Measurements from ENCODE around the gene NTNG1.

The NTNG1 gene

DNA sequence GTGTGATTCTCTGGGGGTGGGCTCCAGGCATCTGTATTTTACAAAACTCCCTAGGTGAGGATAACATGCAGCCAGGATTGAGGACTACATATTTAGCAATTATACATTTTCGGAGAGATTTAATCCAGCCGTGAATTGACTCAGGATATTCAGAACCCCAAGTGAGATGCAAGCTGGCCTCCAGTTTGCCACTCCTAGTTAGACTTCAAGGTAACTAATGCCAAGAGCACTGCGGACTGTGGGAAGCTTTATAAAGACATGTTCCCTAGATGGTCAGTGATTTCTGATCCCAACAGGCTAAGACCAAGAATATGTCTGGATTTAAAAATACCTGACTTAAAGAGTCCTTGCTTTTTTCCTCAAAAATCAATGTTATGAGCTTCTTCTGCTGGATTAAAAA, 308.5 kb downstream of the NTNG1 start:
- TF ChIP-seq, protein P1, sequence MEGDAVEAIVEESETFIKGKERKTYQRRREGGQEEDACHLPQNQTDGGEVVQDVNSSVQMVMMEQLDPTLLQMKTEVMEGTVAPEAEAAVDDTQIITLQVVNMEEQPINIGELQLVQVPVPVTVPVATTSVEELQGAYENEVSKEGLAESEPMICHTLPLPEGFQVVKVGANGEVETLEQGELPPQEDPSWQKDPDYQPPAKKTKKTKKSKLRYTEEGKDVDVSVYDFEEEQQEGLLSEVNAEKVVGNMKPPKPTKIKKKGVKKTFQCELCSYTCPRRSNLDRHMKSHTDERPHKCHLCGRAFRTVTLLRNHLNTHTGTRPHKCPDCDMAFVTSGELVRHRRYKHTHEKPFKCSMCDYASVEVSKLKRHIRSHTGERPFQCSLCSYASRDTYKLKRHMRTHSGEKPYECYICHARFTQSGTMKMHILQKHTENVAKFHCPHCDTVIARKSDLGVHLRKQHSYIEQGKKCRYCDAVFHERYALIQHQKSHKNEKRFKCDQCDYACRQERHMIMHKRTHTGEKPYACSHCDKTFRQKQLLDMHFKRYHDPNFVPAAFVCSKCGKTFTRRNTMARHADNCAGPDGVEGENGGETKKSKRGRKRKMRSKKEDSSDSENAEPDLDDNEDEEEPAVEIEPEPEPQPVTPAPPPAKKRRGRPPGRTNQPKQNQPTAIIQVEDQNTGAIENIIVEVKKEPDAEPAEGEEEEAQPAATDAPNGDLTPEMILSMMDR (IDR thresholded peaks at IDR 0.05; ENCODE audit: low read depth, low read length), result no peak
- Histone ChIP-seq H3K9me3 (no peaks in the 10 kb centered on the region), H3K4me1 (no peaks in the 10 kb centered on the region), H3K4me3 (ENCODE audit: low read depth, low read length) (no peak overlapping the region), H3K27me3 (no peaks in the 10 kb centered on the region), H3K36me3 (no peaks in the 10 kb centered on the region)
- no peak for DNase-seq

DNA sequence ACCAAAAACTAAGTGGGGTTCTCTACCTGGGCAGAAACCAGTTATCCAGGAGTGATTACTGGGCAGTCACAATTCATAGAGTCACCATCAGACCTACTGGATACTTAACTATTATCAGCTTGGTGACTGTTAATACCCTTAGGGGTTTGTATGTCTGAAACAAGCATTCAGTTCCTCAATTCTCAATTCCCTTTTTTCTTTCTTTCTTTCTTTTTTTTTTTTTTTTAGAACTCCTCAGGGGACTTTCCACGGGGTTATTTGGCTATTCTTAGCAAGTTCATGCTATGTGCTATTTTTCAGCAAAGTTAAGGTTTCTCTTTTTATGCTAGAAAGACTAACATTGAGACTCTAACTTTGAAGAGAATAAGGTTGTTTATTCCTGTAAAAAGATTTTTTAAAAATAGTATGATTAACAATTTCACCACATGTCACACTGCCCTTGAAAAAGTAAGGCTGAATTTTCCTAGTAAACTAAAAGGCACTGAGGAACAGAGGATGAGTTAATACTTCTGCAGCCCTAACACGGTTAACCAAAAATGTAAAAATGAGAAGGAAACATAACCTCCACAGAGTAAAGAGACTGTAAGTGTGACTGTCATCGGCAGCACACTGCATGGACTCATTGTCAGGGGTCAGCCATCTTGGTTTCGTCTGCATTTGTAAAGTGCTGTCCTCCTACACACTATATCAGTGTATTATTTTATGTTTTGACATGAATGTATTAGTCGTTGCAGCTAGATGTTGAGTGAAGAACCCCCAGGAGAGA, 310.2 kb downstream of the NTNG1 start:
- TF ChIP-seq, protein P1 (IDR thresholded peaks at IDR 0.05; ENCODE audit: low read depth, low read length), result no peak
- Histone ChIP-seq H3K4me1 (no peaks in the 10 kb centered on the region), H3K27me3 (no peaks in the 10 kb centered on the region), H3K36me3 (no peaks in the 10 kb centered on the region), H3K4me3 (ENCODE audit: low read depth, low read length) (no peak overlapping the region), H3K9me3 (no peaks in the 10 kb centered on the region)
- DNase-seq, result no peak

DNA sequence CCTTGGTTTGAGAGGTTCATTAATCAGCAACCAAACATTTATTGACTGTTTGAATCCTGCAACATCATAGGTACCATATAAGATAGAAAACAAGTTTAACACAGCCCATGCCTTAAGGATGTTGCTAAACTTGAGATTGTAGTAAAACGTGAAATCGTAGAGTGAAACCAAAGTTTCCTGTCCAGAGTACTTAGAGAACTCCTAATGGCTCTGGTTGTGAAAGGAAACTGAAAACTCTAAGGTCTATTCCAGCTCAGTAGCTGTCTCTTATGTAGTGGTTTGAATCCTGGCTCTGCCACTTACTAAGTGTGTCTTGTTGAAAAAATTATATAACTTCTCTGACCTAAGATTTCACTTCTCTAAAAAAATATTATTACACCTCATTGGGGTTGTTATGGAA, 310.9 kb downstream of the NTNG1 start:
- Histone ChIP-seq H3K36me3 (no peaks in the 10 kb centered on the region), H3K4me3 (ENCODE audit: low read depth, low read length) (no peak overlapping the region), H3K27me3 (no peaks in the 10 kb centered on the region), H3K9me3 (no peaks in the 10 kb centered on the region), H3K4me1 (no peaks in the 10 kb centered on the region)
- DNase-seq, result no peak
- TF ChIP-seq, protein P1 (IDR thresholded peaks at IDR 0.05; ENCODE audit: low read depth, low read length), result no peak

DNA sequence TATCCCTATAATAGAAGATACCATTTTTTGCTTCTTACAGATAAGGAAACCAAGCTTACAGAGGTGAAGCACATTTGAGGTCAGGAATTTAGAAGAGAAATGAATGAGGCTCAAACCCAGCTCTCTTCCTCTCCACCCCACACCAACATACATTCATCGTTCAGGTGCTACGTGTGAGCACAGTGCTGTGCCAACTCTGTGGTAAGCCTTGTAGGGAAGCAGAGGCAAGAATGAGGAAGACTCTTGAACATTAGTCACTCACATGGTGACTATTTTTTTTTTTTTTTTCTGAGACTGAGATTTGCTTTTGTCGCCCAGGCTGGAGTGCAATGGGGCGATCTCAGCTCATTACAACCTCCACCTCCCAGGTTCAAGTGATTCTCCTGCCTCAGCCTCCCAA, 314.0 kb downstream of the NTNG1 start:
- Histone ChIP-seq H3K4me3 (ENCODE audit: low read depth, low read length) (no peak overlapping the region), H3K9me3 (no peaks in the 10 kb centered on the region), H3K4me1 (no peaks in the 10 kb centered on the region), H3K27me3 (no peaks in the 10 kb centered on the region), H3K36me3 (no peaks in the 10 kb centered on the region)
- DNase-seq, result no peak
- TF ChIP-seq, protein P1 (IDR thresholded peaks at IDR 0.05; ENCODE audit: low read depth, low read length), result no peak

DNA sequence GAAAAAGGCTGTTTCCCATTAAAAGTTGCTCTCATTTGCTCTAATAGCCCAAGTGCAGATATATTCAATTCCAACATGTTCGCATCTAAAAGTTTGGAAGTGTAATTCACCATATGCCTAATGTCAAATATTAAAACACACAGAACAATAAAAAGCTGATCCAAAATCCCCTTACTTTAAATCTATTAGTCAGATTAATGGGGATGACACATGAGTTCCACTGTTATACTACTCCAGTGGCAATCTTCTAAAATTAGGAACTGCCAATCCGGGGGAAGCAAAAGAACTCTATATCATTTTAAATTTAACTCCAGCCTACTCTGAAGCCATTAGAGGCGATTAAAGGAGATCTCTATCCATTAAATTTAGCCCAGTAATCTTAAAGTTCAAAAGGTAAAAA, 317.1 kb downstream of the NTNG1 start:
- H3K4me1 ChIP-seq, result no peaks in the 10 kb centered on the region
- no peaks in the 10 kb centered on the region for H3K27me3 ChIP-seq
- H3K4me3 ChIP-seq (ENCODE audit: low read depth, low read length), result no peak overlapping the region
- DNase-seq, result no peak
- TF ChIP-seq, protein P1 (IDR thresholded peaks at IDR 0.05; ENCODE audit: low read depth, low read length), result no peak
- H3K36me3 ChIP-seq, result no peaks in the 10 kb centered on the region
- no peaks in the 10 kb centered on the region for H3K9me3 ChIP-seq

DNA sequence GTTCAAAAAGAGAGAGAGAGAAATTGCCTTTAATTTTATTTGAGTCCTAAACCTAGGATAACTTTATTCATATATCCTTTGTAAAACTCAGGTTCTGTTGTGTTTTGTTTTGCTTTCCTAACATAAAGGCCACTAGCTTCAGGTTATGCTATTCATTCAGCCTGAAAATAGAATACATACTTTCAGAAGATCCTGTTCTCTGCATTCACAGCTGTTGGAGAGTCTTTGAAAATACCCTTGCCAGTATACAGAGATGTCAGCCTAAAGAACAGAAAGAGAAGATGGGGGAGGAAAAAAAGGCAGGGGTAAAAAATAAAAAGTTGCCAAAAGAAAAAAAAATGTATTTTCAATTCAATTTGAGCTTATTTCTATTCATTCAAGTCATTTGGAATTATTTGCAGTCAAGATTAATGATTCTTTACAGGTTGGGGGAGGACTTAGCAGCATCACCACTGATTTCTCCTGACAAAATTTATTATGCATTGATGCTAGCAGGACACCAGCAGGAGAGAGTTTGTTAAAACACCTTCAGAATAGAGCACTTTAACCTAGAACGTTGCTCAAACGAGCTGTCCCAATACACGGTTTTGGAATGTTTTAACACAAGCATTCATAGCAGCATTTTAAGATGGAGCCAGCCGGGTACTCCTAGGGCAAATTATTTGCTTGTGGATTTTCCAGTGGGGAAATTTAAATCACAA, 318.5 kb downstream of the NTNG1 start:
- H3K27me3 ChIP-seq, result no peaks in the 10 kb centered on the region
- no peak overlapping the region for H3K4me3 ChIP-seq (ENCODE audit: low read depth, low read length)
- no peaks in the 10 kb centered on the region for H3K4me1 ChIP-seq
- no peaks in the 10 kb centered on the region for H3K36me3 ChIP-seq
- H3K9me3 ChIP-seq, result no peaks in the 10 kb centered on the region
- DNase-seq, result no peak
- TF ChIP-seq, protein P1 (IDR thresholded peaks at IDR 0.05; ENCODE audit: low read depth, low read length), result no peak
